Adrenal gland (tissue), 5 donors: ENCODE results near the gene AP2A2.

Experiments used
- POLR2A ChIP-seq, 2 donors: fragments of 450-650 bp; IDR thresholded peaks; one replicate each; pipeline ENCODE4 v1.6.1; 2017; ENCODE audit warnings: antibody characterized with exemption in 2 of 2, mild to moderate bottlenecking in 2 of 2, moderate library complexity in 1 of 2
- TF ChIP-seq, protein P1 (sequence below), 6 experiments: fragments of 450-650 bp in 4 of 6; fragments of 200-600 bp in 2 of 6; sonication (generic) in 1 of 6; IDR thresholded peaks; 1 replicate in 5 of 6; 2 replicates in 1 of 6; pipeline versions ENCODE4 v1.5.1 to v1.8.0; 2016 to 2021; ENCODE audit warnings: antibody characterized with exemption in 6 of 6, mild to moderate bottlenecking in 2 of 6, moderate library complexity in 1 of 6
- donor health status: DM: no; HTN: no; CAD: no.

DNA sequence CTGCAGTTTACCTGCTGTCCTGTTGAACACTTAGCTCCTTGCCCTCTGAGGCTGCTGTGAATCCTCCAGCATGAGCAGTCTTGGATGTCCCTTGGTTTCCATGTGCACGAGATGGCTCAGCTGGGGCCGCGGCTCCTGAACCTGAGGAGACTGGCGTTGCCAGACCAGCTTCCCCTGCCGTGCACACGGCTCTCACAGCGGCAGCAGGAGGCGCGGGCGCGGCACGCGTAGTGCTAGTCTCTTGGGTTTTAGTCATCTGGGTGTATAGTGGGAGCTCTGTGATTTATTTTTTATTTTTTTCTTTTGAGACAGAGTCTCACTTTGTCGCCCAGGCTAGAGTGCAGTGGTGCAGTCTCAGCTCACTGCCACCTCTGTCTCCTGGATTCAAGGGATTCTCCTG is 56.1 kb downstream of the AP2A2 start:
- TF ChIP-seq, protein P1, sequence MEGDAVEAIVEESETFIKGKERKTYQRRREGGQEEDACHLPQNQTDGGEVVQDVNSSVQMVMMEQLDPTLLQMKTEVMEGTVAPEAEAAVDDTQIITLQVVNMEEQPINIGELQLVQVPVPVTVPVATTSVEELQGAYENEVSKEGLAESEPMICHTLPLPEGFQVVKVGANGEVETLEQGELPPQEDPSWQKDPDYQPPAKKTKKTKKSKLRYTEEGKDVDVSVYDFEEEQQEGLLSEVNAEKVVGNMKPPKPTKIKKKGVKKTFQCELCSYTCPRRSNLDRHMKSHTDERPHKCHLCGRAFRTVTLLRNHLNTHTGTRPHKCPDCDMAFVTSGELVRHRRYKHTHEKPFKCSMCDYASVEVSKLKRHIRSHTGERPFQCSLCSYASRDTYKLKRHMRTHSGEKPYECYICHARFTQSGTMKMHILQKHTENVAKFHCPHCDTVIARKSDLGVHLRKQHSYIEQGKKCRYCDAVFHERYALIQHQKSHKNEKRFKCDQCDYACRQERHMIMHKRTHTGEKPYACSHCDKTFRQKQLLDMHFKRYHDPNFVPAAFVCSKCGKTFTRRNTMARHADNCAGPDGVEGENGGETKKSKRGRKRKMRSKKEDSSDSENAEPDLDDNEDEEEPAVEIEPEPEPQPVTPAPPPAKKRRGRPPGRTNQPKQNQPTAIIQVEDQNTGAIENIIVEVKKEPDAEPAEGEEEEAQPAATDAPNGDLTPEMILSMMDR (IDR thresholded peaks at IDR 0.05), result no peak
- no peak for TF ChIP-seq POLR2A (IDR thresholded peaks at IDR 0.05)
